GM18505 (cell line): ENCODE results near the gene SECISBP2.

Experiments
- ATAC-seq: cut with Tn5 transposase; IDR thresholded peaks from one replicate; pipeline ENCODE4 v1.9.1; 2021; ENCODE audit not compliant: unreplicated experiment
- POLR2A ChIP-seq: IDR thresholded peaks from 4 replicates; pipeline ENCODE4 v1.6.1; 2011; ENCODE audit warnings: borderline replicate concordance; ENCODE audit not compliant: insufficient read depth, insufficient read length; ENCODE audit errors: extremely low read depth

The SECISBP2 gene

GRCh38 chr9:89390578-89391116 lies 72.3 kb downstream of the SECISBP2 start:
- ATAC-seq, result no peak
- TF ChIP-seq POLR2A, result no peak

- TF ChIP-seq POLR2A, result peak; percentile 8
- no peak for ATAC-seq
Observed at GRCh38 chr9:89391585-89391984, 73.3 kb downstream of the SECISBP2 start.

- ATAC-seq, result no peak
- no peak for TF ChIP-seq POLR2A
Observed at GRCh38 chr9:89394412-89394811, 76.1 kb downstream of the SECISBP2 start.

GRCh38 chr9:89395931-89396710 lies 77.8 kb downstream of the SECISBP2 start:
- no peak for TF ChIP-seq POLR2A
- no peak for ATAC-seq

GRCh38 chr9:89397471-89397870 lies 79.2 kb downstream of the SECISBP2 start:
- no peak for TF ChIP-seq POLR2A
- ATAC-seq, result no peak

- no peak for TF ChIP-seq POLR2A
- ATAC-seq, result no peak
Observed at GRCh38 chr9:89398621-89399020, 80.3 kb downstream of the SECISBP2 start.

- TF ChIP-seq POLR2A, result no peak
Observed at GRCh38 chr9:89400403-89401116, 82.3 kb downstream of the SECISBP2 start.

GRCh38 chr9:89402695-89403427 lies 84.6 kb downstream of the SECISBP2 start:
- peak; percentile 37 for TF ChIP-seq POLR2A
- no peak for ATAC-seq

More at GRCh38 chr9:89400403-89401116, 82.3 kb downstream of the SECISBP2 start:
- peak; percentile 71 for ATAC-seq

- no peak for TF ChIP-seq POLR2A
- ATAC-seq, result no peak
Observed at GRCh38 chr9:89404074-89404473, 85.8 kb downstream of the SECISBP2 start.

GRCh38 chr9:89405826-89406225 lies 87.5 kb downstream of the SECISBP2 start:
- TF ChIP-seq POLR2A, result peak; percentile 48
- ATAC-seq, result peak; percentile 49

GRCh38 chr9:89407070-89407469 lies 88.8 kb downstream of the SECISBP2 start:
- ATAC-seq, result no peak
- no peak for TF ChIP-seq POLR2A

- no peak for TF ChIP-seq POLR2A
- no peak for ATAC-seq
Observed at GRCh38 chr9:89408628-89409101, 90.4 kb downstream of the SECISBP2 start.
